GM18526 (cell line): ENCODE measurements around the gene CLEC2L.

Source experiments
- POLR2A ChIP-seq: IDR thresholded peaks from 3 replicates; pipeline ENCODE4 v1.6.1; 2011; ENCODE audit not compliant: insufficient read length; ENCODE audit errors: extremely low read depth

The CLEC2L gene

GRCh38 chr7:139563856-139564255 is 40.4 kb downstream of the CLEC2L start:
- no peak for TF ChIP-seq POLR2A

GRCh38 chr7:139566075-139566474 is 42.6 kb downstream of the CLEC2L start:
- TF ChIP-seq POLR2A, result no peak

GRCh38 chr7:139566736-139567646 is 43.5 kb downstream of the CLEC2L start:
- TF ChIP-seq POLR2A, result no peak

- no peak for TF ChIP-seq POLR2A
Observed at GRCh38 chr7:139567647-139568345, 44.3 kb downstream of the CLEC2L start.

- no peak for TF ChIP-seq POLR2A
Observed at GRCh38 chr7:139568346-139568675, 44.8 kb downstream of the CLEC2L start.

- TF ChIP-seq POLR2A, result no peak
Observed at GRCh38 chr7:139568813-139569490, 45.5 kb downstream of the CLEC2L start.

GRCh38 chr7:139570119-139570518 is 46.6 kb downstream of the CLEC2L start:
- no peak for TF ChIP-seq POLR2A

GRCh38 chr7:139570626-139571025 is 47.1 kb downstream of the CLEC2L start:
- TF ChIP-seq POLR2A, result no peak

GRCh38 chr7:139571190-139571589 is 47.7 kb downstream of the CLEC2L start:
- TF ChIP-seq POLR2A, result no peak

- TF ChIP-seq POLR2A, result no peak
Observed at GRCh38 chr7:139571651-139572050, 48.2 kb downstream of the CLEC2L start.

GRCh38 chr7:139572071-139572470 is 48.6 kb downstream of the CLEC2L start:
- TF ChIP-seq POLR2A, result no peak

GRCh38 chr7:139572704-139573385 is 49.4 kb downstream of the CLEC2L start:
- TF ChIP-seq POLR2A, result no peak

GRCh38 chr7:139573871-139574270 is 50.4 kb downstream of the CLEC2L start:
- TF ChIP-seq POLR2A, result no peak

GRCh38 chr7:139574618-139575337 is 51.3 kb downstream of the CLEC2L start:
- no peak for TF ChIP-seq POLR2A

- no peak for TF ChIP-seq POLR2A
Observed at GRCh38 chr7:139575338-139575680, 51.8 kb downstream of the CLEC2L start.
